SH-SY5Y (cell line): Measurements from ENCODE around the gene HRAS.

Experiments used
- GATA2 ChIP-seq: IDR thresholded peaks from 2 replicates; pipeline ENCODE4 v1.6.1; 2011; ENCODE audit warnings: mild to moderate bottlenecking, low read depth, low read length
- GATA3 ChIP-seq: IDR thresholded peaks from 2 replicates; pipeline ENCODE4 v1.6.1; 2011; ENCODE audit warnings: low read depth, mild to moderate bottlenecking, low read length, moderate library complexity

DNA sequence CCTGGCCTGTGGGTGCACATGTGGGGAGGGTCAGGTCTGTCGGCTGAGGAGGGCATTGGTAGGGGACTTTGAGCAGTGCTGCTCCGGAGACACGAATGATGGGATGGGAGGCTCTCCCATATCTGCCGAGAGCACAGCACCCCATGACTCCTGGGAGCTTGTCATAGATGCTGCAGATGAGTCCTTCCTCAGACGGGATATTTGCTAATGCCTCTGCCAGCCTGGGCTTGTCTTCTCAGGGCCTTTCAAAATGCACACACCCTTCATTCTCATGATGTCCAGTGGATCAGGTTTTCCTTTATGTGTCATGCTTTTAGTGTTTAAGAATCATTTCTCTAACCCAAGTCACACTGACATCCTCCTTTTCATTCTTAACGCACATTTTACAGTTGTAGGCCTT is 20.2 kb downstream of the HRAS start:
- TF ChIP-seq GATA2 (no peak), GATA3 (no peak)
